Panc1 (cell line): ENCODE results near the gene VSIR. TPM values are rescaled to one million over a fixed set of nuclear protein-coding genes. Genes with fewer than 3 reads are reported as not detected.

Experiments used
- ATAC-seq: fragments of 200-7000 bp; cut with Tn5 transposase; 2 replicates; pipeline ENCODE4 v1.9.1; 2020; ENCODE audit warnings: mild to moderate bottlenecking, moderate library complexity
- BruUV-seq: library from RNA; stranded (reverse); fragments of 400-500 nt; replicated peaks from 2 replicates; lab custom pipeline; 2021; lab: Mats Ljungman, UMichigan
- CTCF ChIA-PET: fragments of 300-600 bp; sonication (Branson Sonifier 250); formaldehyde crosslinking; loops from one replicate; lab custom pipeline; 2022; ENCODE audit warnings: antibody characterized with exemption; lab: Charles Lee
- POLR2A ChIA-PET: fragments of 300-600 bp; sonication (Branson Sonifier 250); formaldehyde crosslinking; loops from one replicate; lab custom pipeline; 2022; ENCODE audit warnings: antibody characterized with exemption; lab: Charles Lee
- DNase-seq: peaks from one replicate; pipeline ENCODE4 v3.0.0-alpha.2; 2010; ENCODE audit warnings: low read depth, low spot score
- H3K27ac ChIP-seq: 2 replicates; pipeline ENCODE4 v1.5.1; 2011; ENCODE audit warnings: mild to moderate bottlenecking, low read length, inconsistent platforms
- H3K27me3 ChIP-seq: fragments of 200-500 bp; sonication (Bioruptor generic); 2 replicates; pipeline ENCODE4 v1.6.0; 2014; ENCODE audit warnings: low read length, inconsistent platforms; ENCODE audit not compliant: control insufficient read depth, insufficient read depth
- H3K36me3 ChIP-seq: fragments of 200-500 bp; sonication (Bioruptor generic); 2 replicates; pipeline ENCODE4 v1.5.1; 2014; ENCODE audit warnings: inconsistent platforms, mild to moderate bottlenecking, low read length, moderate library complexity; ENCODE audit not compliant: control insufficient read depth, insufficient read depth
- H3K4me1 ChIP-seq: 2 replicates; pipeline ENCODE4 v1.5.1; 2011; ENCODE audit warnings: inconsistent platforms, mild to moderate bottlenecking, low read length, moderate library complexity; ENCODE audit not compliant: control insufficient read depth, insufficient read depth
- H3K4me3 ChIP-seq, 2 experiments: 2 replicates each; pipeline ENCODE4 v1.5.1; 2011 to 2012; ENCODE audit warnings: low read depth in 2 of 2, low read length in 2 of 2, mild to moderate bottlenecking in 2 of 2, inconsistent platforms in 1 of 2, moderate library complexity in 1 of 2
- H3K9me3 ChIP-seq: fragments of 200-500 bp; sonication (Bioruptor generic); 2 replicates; pipeline ENCODE4 v1.5.1; 2014; ENCODE audit warnings: low read depth, mild to moderate bottlenecking, inconsistent platforms, low read length, moderate library complexity; ENCODE audit not compliant: control insufficient read depth, insufficient read depth
- POLR2AphosphoS5 ChIP-seq: IDR thresholded peaks from 2 replicates; pipeline ENCODE4 v1.6.1; 2012; ENCODE audit warnings: mild to moderate bottlenecking, low read depth, low read length, moderate library complexity
- SIN3A ChIP-seq: IDR thresholded peaks from 2 replicates; pipeline ENCODE4 v1.6.1; 2012; ENCODE audit warnings: low read depth, mild to moderate bottlenecking, low read length, moderate library complexity, borderline replicate concordance; ENCODE audit not compliant: insufficient read depth
- TCF7L2 ChIP-seq: IDR thresholded peaks from 2 replicates; pipeline ENCODE4 v1.6.1; 2011; ENCODE audit warnings: mild to moderate bottlenecking, low read depth, low read length, inconsistent platforms
- in situ Hi-C: cut with HindIII; loops from 2 replicates; pipeline ENCODE4 v1.10.0; 2016; ENCODE audit warnings: low sequenced_read_pairs, low pct_unique_long_range_greater_than_20kb
- intact Hi-C: fragments of 100-400 bp; cut with micrococcal nuclease; formaldehyde crosslinking; loops from one replicate; pipeline ENCODE4 v1.10.0; 2022; ENCODE audit not compliant: unreplicated experiment
- total RNA-seq: library from RNA; stranded (reverse); gene quantifications from one replicate; pipeline ENCODE4 v1.2.1, GENCODE V29; 2021; ENCODE audit not compliant: unreplicated experiment
- TF ChIP-seq, protein P1 (sequence below), 2 experiments: IDR thresholded peaks; 2 replicates each; pipeline ENCODE4 v1.6.1; 2011 to 2012; ENCODE audit warnings: low read depth in 2 of 2, control low read depth in 1 of 2, low read length in 1 of 2, mild to moderate bottlenecking in 1 of 2, moderate library complexity in 1 of 2; ENCODE audit not compliant: insufficient read depth in 1 of 2
- TF ChIP-seq, protein P2 (sequence below): fragments of 450-650 bp; IDR thresholded peaks from 2 replicates; pipeline ENCODE4 v1.5.1; 2017; ENCODE audit warnings: mild to moderate bottlenecking

The VSIR gene
- total RNA-seq, 1 experiment from 2014 or later = 34.9 TPM

DNA sequence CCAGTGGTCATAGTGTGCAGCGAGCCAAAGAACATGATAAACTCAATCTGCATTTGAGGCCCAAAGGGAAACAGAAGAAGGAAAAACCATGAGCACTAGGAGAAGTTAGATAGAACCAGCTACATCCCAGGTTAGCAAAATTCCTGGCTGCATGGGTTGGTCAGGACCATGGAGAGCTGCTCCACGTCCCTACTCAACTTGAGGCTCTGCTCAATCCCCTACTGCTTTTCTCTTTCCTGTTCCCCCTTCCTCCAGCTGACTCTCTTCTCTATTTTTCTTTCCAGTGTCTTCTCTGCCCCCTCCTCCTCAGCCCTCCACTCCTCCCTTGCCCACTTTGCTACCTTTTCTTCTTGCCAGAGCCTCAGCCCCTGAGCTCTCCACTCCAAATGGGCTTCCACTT lies 21.9 kb upstream of the VSIR start:
- Histone ChIP-seq H3K27ac (no peak overlapping the region), H3K4me3 (no peak overlapping the region), H3K9me3 (no peaks in the 10 kb centered on the region), H3K27me3 (no peaks in the 10 kb centered on the region), H3K36me3 (no peaks in the 10 kb centered on the region), H3K4me1 (no peaks in the 10 kb centered on the region)
- ChIA-PET CTCF (interaction anchor here (0.7 kb wide), 1 partner anchor 84 kb away, joined by 3 read pairs; no protein-coding TSS in a partner anchor), POLR2A (interaction anchor here (0.5 kb wide), 1 partner anchor 209 kb away, joined by 7 read pairs; no protein-coding TSS in a partner anchor)
- BruUV-seq = no TSS peak
- TF ChIP-seq, protein P1, sequence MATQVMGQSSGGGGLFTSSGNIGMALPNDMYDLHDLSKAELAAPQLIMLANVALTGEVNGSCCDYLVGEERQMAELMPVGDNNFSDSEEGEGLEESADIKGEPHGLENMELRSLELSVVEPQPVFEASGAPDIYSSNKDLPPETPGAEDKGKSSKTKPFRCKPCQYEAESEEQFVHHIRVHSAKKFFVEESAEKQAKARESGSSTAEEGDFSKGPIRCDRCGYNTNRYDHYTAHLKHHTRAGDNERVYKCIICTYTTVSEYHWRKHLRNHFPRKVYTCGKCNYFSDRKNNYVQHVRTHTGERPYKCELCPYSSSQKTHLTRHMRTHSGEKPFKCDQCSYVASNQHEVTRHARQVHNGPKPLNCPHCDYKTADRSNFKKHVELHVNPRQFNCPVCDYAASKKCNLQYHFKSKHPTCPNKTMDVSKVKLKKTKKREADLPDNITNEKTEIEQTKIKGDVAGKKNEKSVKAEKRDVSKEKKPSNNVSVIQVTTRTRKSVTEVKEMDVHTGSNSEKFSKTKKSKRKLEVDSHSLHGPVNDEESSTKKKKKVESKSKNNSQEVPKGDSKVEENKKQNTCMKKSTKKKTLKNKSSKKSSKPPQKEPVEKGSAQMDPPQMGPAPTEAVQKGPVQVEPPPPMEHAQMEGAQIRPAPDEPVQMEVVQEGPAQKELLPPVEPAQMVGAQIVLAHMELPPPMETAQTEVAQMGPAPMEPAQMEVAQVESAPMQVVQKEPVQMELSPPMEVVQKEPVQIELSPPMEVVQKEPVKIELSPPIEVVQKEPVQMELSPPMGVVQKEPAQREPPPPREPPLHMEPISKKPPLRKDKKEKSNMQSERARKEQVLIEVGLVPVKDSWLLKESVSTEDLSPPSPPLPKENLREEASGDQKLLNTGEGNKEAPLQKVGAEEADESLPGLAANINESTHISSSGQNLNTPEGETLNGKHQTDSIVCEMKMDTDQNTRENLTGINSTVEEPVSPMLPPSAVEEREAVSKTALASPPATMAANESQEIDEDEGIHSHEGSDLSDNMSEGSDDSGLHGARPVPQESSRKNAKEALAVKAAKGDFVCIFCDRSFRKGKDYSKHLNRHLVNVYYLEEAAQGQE (IDR thresholded peaks at IDR 0.05; ENCODE audit: insufficient read depth in 1 of 2, low read depth in 2 of 2, low read length in 1 of 2) = peak; percentile 98
- TF ChIP-seq, protein P2, sequence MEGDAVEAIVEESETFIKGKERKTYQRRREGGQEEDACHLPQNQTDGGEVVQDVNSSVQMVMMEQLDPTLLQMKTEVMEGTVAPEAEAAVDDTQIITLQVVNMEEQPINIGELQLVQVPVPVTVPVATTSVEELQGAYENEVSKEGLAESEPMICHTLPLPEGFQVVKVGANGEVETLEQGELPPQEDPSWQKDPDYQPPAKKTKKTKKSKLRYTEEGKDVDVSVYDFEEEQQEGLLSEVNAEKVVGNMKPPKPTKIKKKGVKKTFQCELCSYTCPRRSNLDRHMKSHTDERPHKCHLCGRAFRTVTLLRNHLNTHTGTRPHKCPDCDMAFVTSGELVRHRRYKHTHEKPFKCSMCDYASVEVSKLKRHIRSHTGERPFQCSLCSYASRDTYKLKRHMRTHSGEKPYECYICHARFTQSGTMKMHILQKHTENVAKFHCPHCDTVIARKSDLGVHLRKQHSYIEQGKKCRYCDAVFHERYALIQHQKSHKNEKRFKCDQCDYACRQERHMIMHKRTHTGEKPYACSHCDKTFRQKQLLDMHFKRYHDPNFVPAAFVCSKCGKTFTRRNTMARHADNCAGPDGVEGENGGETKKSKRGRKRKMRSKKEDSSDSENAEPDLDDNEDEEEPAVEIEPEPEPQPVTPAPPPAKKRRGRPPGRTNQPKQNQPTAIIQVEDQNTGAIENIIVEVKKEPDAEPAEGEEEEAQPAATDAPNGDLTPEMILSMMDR = no peak
- ATAC-seq = no peak
- in situ Hi-C loops (no loop called here), intact Hi-C loops (no loop called here)
- no peak for DNase-seq

DNA sequence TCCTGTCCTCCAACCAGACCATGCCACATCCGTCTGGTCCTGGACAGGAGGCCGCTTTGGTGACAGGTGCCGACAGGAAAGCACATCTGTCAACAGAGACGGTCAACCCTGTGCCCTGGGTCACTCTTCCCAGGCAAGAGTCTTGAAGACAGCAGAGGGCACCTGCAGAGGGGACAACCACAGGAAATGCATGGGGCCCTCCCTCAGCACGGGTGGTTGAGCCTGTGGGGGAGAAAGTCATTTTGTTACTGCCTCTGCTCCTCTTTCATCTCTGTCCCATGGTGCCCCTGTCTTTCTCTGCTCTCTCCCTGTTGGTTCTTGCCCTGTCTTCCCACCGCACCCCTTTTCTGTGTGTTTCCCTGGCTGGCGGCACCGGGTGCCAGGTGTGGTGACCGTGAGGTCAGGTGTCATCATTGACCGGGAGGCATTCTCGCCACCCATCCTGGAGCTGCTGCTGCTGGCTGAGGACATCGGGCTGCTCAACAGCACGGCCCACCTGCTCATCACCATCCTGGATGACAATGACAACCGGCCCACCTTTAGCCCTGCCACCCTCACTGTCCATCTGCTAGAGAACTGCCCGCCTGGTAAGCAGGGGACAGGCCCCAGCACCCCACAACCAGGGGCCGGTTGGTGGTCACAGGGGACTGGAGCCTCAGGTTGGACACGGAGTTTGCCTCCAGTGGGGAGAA lies 17.6 kb upstream of the VSIR start:
- TF ChIP-seq, protein P2 = no peak
- no peak for TF ChIP-seq POLR2AphosphoS5
- no peaks in the 10 kb centered on the region for H3K4me1 ChIP-seq
- no peaks in the 10 kb centered on the region for H3K36me3 ChIP-seq
- no peak for DNase-seq
- ChIA-PET POLR2A (no interaction called here), CTCF (no interaction called here)
- no peaks in the 10 kb centered on the region for H3K27me3 ChIP-seq
- intact Hi-C loops = no loop called here
- H3K27ac ChIP-seq = no peak overlapping the region
- ATAC-seq = no peak
- no peak overlapping the region for H3K4me3 ChIP-seq
- BruUV-seq = no TSS peak
- in situ Hi-C loops = no loop called here
- no peaks in the 10 kb centered on the region for H3K9me3 ChIP-seq

DNA sequence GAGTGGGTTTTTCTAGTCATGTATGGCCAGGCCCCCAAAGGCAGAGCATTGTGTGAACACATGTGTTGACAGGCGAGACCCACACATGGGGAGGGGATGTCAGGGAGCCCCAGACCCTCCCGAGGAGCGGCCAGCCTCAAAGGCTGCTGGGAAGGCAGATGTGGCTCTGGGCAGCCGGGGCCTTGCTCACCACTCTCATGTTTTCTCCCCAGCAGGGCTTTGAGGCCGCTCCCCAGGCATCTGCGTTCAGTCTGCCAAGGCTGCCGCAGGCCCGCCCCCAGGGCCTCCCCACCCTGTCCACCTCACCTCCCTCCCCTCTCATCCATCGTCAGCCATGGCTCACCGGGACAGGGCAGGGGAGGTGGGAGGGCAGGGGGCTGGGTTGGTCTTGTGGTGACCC lies 16.6 kb upstream of the VSIR start:
- in situ Hi-C loops = no loop called here
- Histone ChIP-seq H3K36me3 (no peaks in the 10 kb centered on the region), H3K9me3 (no peaks in the 10 kb centered on the region), H3K27ac (no peak overlapping the region), H3K4me1 (no peaks in the 10 kb centered on the region), H3K27me3 (no peaks in the 10 kb centered on the region), H3K4me3 (no peak overlapping the region)
- no TSS peak for BruUV-seq
- CTCF ChIA-PET = no interaction called here
- no peak for DNase-seq
- ATAC-seq = peak; percentile 31; the same call in 1 of the 2 replicates
- TF ChIP-seq SIN3A = no peak
- no peak for TF ChIP-seq TCF7L2
- TF ChIP-seq POLR2AphosphoS5 = no peak
- TF ChIP-seq, protein P2 = no peak
- TF ChIP-seq, protein P1 (IDR thresholded peaks at IDR 0.05; ENCODE audit: insufficient read depth in 1 of 2, low read depth in 2 of 2, low read length in 1 of 2) = no peak
- POLR2A ChIA-PET = no interaction called here
- intact Hi-C loops = no loop called here
